IMR-90 (cell line): ENCODE results near the gene AKAP13. TPM values are rescaled to one million over a fixed set of nuclear protein-coding genes. Genes with fewer than 3 reads are reported as not detected.

Experiments used
- ATAC-seq: fragments of 200-7000 bp; cut with Tn5 transposase; 2 replicates; pipeline ENCODE4 v1.9.1; 2020; ENCODE audit warnings: low read depth, mild to moderate bottlenecking, moderate library complexity
- BruUV-seq: library from RNA; stranded (reverse); fragments of 400-500 nt; replicated peaks from 2 replicates; lab custom pipeline; 2021; lab: Mats Ljungman, UMichigan
- CTCF ChIA-PET: fragments of 300-600 bp; formaldehyde crosslinking; extraction: SDS; loops from one replicate; lab custom pipeline; 2021; ENCODE audit warnings: antibody characterized with exemption; lab: Yijun Ruan, JAX
- POLR2A ChIA-PET: fragments of 300-600 bp; sonication (Branson Sonifier 250); formaldehyde crosslinking; loops from one replicate; lab custom pipeline; 2022; ENCODE audit warnings: antibody characterized with exemption; ENCODE audit not compliant: unreplicated experiment; lab: Charles Lee
- DNase-seq: peaks from one replicate; pipeline ENCODE4 v3.0.0; 2013
- H2AFZ ChIP-seq: replicated peaks from 2 replicates; pipeline ENCODE3; 2013; ENCODE audit warnings: low read length, mild to moderate bottlenecking; ENCODE audit not compliant: poor library complexity
- H2AK5ac ChIP-seq: 2 replicates; pipeline ENCODE4 v1.6.1; 2013; ENCODE audit warnings: low read depth, low read length, inconsistent platforms
- H2AK9ac ChIP-seq: replicated peaks from 2 replicates; pipeline ENCODE3; 2013; ENCODE audit warnings: mild to moderate bottlenecking, low read depth, low read length, moderate library complexity; ENCODE audit not compliant: poor library complexity
- H2BK120ac ChIP-seq: 2 replicates; pipeline ENCODE4 v1.6.1; 2013; ENCODE audit warnings: low read depth, low read length, inconsistent platforms
- H2BK15ac ChIP-seq: 3 replicates; pipeline ENCODE4 v1.6.1; 2013; ENCODE audit warnings: low read depth, low read length, inconsistent platforms
- H2BK20ac ChIP-seq: 2 replicates; pipeline ENCODE4 v1.6.1; 2013; ENCODE audit warnings: low read depth, mild to moderate bottlenecking, inconsistent platforms, low read length, moderate library complexity
- H2BK5ac ChIP-seq: 2 replicates; pipeline ENCODE4 v1.6.1; 2013; ENCODE audit warnings: mild to moderate bottlenecking, low read depth, low read length, inconsistent platforms; ENCODE audit not compliant: poor library complexity, severe bottlenecking
- H3K14ac ChIP-seq: replicated peaks from 2 replicates; pipeline ENCODE4 v1.6.1; 2013; ENCODE audit warnings: low read depth, low read length, inconsistent platforms
- H3K18ac ChIP-seq: 2 replicates; pipeline ENCODE4 v1.6.1; 2013; ENCODE audit warnings: low read depth, low read length, control low read depth
- H3K23ac ChIP-seq: 2 replicates; pipeline ENCODE4 v1.6.1; 2013; ENCODE audit warnings: low read depth, low read length, inconsistent platforms
- H3K27ac ChIP-seq: 2 replicates; pipeline ENCODE4 v1.5.1; 2013; ENCODE audit warnings: mild to moderate bottlenecking, control low read depth, low read length; ENCODE audit not compliant: insufficient read depth
- H3K27me3 ChIP-seq: 2 replicates; pipeline ENCODE4 v1.6.1; 2013; ENCODE audit warnings: low read length; ENCODE audit not compliant: control insufficient read depth, insufficient read depth
- H3K36me3 ChIP-seq: 2 replicates; pipeline ENCODE4 v1.6.1; 2013; ENCODE audit warnings: low read length, mixed read lengths; ENCODE audit not compliant: control insufficient read depth, insufficient read depth
- H3K4ac ChIP-seq: 2 replicates; pipeline ENCODE4 v1.6.1; 2013; ENCODE audit warnings: low read depth, low read length, inconsistent platforms
- H3K4me1 ChIP-seq: 2 replicates; pipeline ENCODE4 v1.6.1; 2013; ENCODE audit warnings: low read length, mixed read lengths; ENCODE audit not compliant: control insufficient read depth, insufficient read depth
- H3K4me2 ChIP-seq: 2 replicates; pipeline ENCODE4 v1.6.1; 2013; ENCODE audit warnings: low read depth, mild to moderate bottlenecking, control low read depth, low read length, moderate library complexity
- H3K4me3 ChIP-seq: 2 replicates; pipeline ENCODE4 v1.5.1; 2013; ENCODE audit warnings: low read depth, mild to moderate bottlenecking, control low read depth, low read length, moderate library complexity; ENCODE audit not compliant: insufficient read depth
- H3K56ac ChIP-seq: 2 replicates; pipeline ENCODE4 v1.6.1; 2013; ENCODE audit warnings: low read length, inconsistent platforms; ENCODE audit not compliant: insufficient read depth; ENCODE audit errors: extremely low read depth
- H3K79me1 ChIP-seq, 2 experiments: 2 replicates each; pipeline ENCODE4 v1.6.1; 2013; ENCODE audit warnings: low read length in 2 of 2, inconsistent platforms in 1 of 2, low read depth in 1 of 2
- H3K9ac ChIP-seq: 2 replicates; pipeline ENCODE4 v1.6.1; 2013; ENCODE audit warnings: low read depth, low read length, control low read depth
- H3K9me1 ChIP-seq: 2 replicates; pipeline ENCODE4 v1.6.1; 2013; ENCODE audit warnings: low read length, inconsistent platforms; ENCODE audit not compliant: insufficient read depth
- H3K9me3 ChIP-seq: 2 replicates; pipeline ENCODE4 v1.6.1; 2013; ENCODE audit warnings: low read length; ENCODE audit not compliant: control insufficient read depth, insufficient read depth
- H4K20me1 ChIP-seq: 2 replicates; pipeline ENCODE4 v1.6.1; 2013; ENCODE audit warnings: low read length, inconsistent platforms; ENCODE audit not compliant: insufficient read depth
- H4K5ac ChIP-seq: 2 replicates; pipeline ENCODE4 v1.6.1; 2013; ENCODE audit warnings: mild to moderate bottlenecking, low read depth, low read length, control low read depth
- H4K8ac ChIP-seq, 2 experiments: 2 replicates each; pipeline ENCODE4 v1.6.1; 2013; ENCODE audit warnings: low read depth in 2 of 2, low read length in 2 of 2, control low read depth in 1 of 2, inconsistent platforms in 1 of 2
- H4K91ac ChIP-seq: 2 replicates; pipeline ENCODE4 v1.6.1; 2013; ENCODE audit warnings: low read depth, low read length, inconsistent platforms; ENCODE audit not compliant: insufficient read depth
- BHLHE40 ChIP-seq: fragments of 150-350 bp; IDR thresholded peaks from 2 replicates; pipeline ENCODE4 v1.6.1; 2016; ENCODE audit warnings: mild to moderate bottlenecking, low read depth, low read length
- CEBPB ChIP-seq: IDR thresholded peaks from 2 replicates; pipeline ENCODE4 v1.6.1; 2012; ENCODE audit warnings: low read depth, low read length, improper control_type of control experiment
- CHD1 ChIP-seq: IDR thresholded peaks from 2 replicates; pipeline ENCODE4 v1.6.1; 2012; ENCODE audit warnings: low read depth, low read length, improper control_type of control experiment
- FOS ChIP-seq: fragments of 150-350 bp; IDR thresholded peaks from 2 replicates; pipeline ENCODE4 v1.6.1; 2016; ENCODE audit warnings: low read depth, low read length
- MAFK ChIP-seq: IDR thresholded peaks from 2 replicates; pipeline ENCODE4 v1.6.1; 2012; ENCODE audit warnings: low read depth, low read length, improper control_type of control experiment
- MAZ ChIP-seq: IDR thresholded peaks from 2 replicates; pipeline ENCODE4 v1.6.1; 2012; ENCODE audit warnings: low read depth, mild to moderate bottlenecking, low read length, improper control_type of control experiment, moderate library complexity, borderline replicate concordance
- MXI1 ChIP-seq: IDR thresholded peaks from 2 replicates; pipeline ENCODE4 v1.6.1; 2012; ENCODE audit warnings: low read depth, mild to moderate bottlenecking, low read length, moderate library complexity, borderline replicate concordance
- NFE2L2 ChIP-seq: fragments of 150-350 bp; IDR thresholded peaks from 2 replicates; pipeline ENCODE4 v1.6.1; 2016; ENCODE audit warnings: low read depth, mild to moderate bottlenecking, low read length
- POLR2A ChIP-seq: IDR thresholded peaks from 2 replicates; pipeline ENCODE4 v1.6.1; 2012; ENCODE audit warnings: mild to moderate bottlenecking, low read depth, low read length
- RAD21 ChIP-seq: IDR thresholded peaks from 2 replicates; pipeline ENCODE4 v1.6.1; 2012; ENCODE audit warnings: low read length, improper control_type of control experiment
- RCOR1 ChIP-seq: IDR thresholded peaks from 2 replicates; pipeline ENCODE4 v1.6.1; 2012; ENCODE audit warnings: mild to moderate bottlenecking, low read length, improper control_type of control experiment; ENCODE audit not compliant: insufficient replicate concordance
- RFX5 ChIP-seq: IDR thresholded peaks from 2 replicates; pipeline ENCODE4 v1.8.0; 2012; ENCODE audit warnings: low read depth, mild to moderate bottlenecking, low read length, moderate library complexity
- SMC3 ChIP-seq: fragments of 150-350 bp; IDR thresholded peaks from 2 replicates; pipeline ENCODE4 v1.6.1; 2016; ENCODE audit warnings: low read depth, mild to moderate bottlenecking, antibody characterized with exemption, low read length, moderate library complexity
- WGBS, 2 experiments: methylation state at CpG; one replicate each; pipeline versions ENCODE4 v1.1.5 to v1.1.7; 2013; ENCODE audit warnings: missing lambda C conversion rate in 2 of 2; ENCODE audit not compliant: insufficient read length in 1 of 2; ENCODE audit errors: extremely low coverage in 2 of 2; 5-methylcytosine and 5-hydroxymethylcytosine counted together
- dilution Hi-C: fragments of 300-500 bp; cut with HindIII; formaldehyde crosslinking; loops from one replicate; pipeline ENCODE4 v1.14.3; 2018; ENCODE audit warnings: low sequenced_read_pairs; ENCODE audit not compliant: unreplicated experiment
- in situ Hi-C: fragments of 300-500 bp; cut with MboI; formaldehyde crosslinking; loops from 3 replicates; pipeline ENCODE4 v1.14.3; 2019; ENCODE audit warnings: low sequenced_read_pairs, inconsistent platforms, mixed read lengths
- intact Hi-C: fragments of 100-400 bp; cut with micrococcal nuclease; formaldehyde crosslinking; loops from 2 replicates; pipeline ENCODE4 v1.10.0; 2022
- polyA plus RNA-seq, 3 experiments: library from polyadenylated mRNA; depleted of rRNA; stranded (reverse); fragments of >200 nt; gene quantifications; 2 replicates each; pipeline ENCODE4 v1.2.3, GENCODE V29; 2012; ENCODE audit warnings: low replicate concordance in 1 of 3
- total RNA-seq: library from RNA; depleted of rRNA; stranded (reverse); fragments of >200 nt; gene quantifications from 2 replicates; pipeline ENCODE4 v1.2.3, GENCODE V29; 2012
- TF ChIP-seq, protein P1 (sequence below): fragments of 150-350 bp; IDR thresholded peaks from 2 replicates; pipeline ENCODE4 v1.6.1; 2016; ENCODE audit warnings: low read depth, mild to moderate bottlenecking, low read length, moderate library complexity, borderline replicate concordance
- TF ChIP-seq, protein P2 (sequence below): fragments of 150-350 bp; IDR thresholded peaks from 2 replicates; pipeline ENCODE4 v1.6.1; 2017; ENCODE audit warnings: mild to moderate bottlenecking, antibody characterized with exemption, low read length, low read depth
- TF ChIP-seq, protein P3 (sequence below): conservative IDR thresholded peaks from 2 replicates; pipeline ENCODE4 v1.5.1; 2012; ENCODE audit warnings: mild to moderate bottlenecking, low read depth, low read length, improper control_type of control experiment

The AKAP13 gene
- total and polyA plus RNA-seq, 2 of the 4 experiments (the other 2 are of a cell fraction): 10.4 to 46.4 TPM

DNA sequence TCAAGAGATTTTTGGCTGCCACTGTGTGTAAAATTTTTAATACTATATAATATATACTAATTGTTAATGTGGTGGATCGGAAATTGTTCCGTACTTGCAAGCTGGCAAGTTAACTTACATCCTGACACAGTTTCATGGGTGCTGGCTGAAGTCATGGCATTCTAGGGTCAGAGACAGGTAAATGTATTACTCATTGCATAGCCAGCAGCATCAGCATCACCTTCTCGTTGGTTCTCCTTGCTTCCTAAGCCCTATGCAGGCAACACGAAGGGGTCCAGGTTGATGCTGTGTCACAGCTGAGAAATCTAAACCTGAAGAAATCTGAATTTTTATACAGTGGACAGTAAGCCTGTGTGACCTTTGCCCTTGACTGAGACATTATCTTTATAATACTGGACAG lies 251.6 kb downstream of the AKAP13 start:
- no TSS peak for BruUV-seq
- Histone ChIP-seq H2AK9ac (peak overlapping the region; percentile 84), H4K5ac (no peak overlapping the region), H3K27me3 (no peaks in the 10 kb centered on the region), H4K8ac (no peak overlapping the region), H3K14ac (no peak overlapping the region), H4K20me1 (no peaks in the 10 kb centered on the region), H3K9me3 (no peaks in the 10 kb centered on the region), H2AFZ (no peak overlapping the region), H2AK5ac (no peak overlapping the region), H3K23ac (no peak overlapping the region), H3K56ac (no peak overlapping the region), H3K4me3 (no peak overlapping the region), H3K4me2 (no peak overlapping the region), H2BK20ac (no peak overlapping the region), H4K91ac (no peak overlapping the region), H3K36me3 (no peaks in the 10 kb centered on the region), H3K18ac (no peak overlapping the region), H3K9ac (no peak overlapping the region), H3K9me1 (peaks cover 3% of the 10 kb centered on the region), H2BK15ac (no peak overlapping the region), H3K4me1 (no peaks in the 10 kb centered on the region), H2BK5ac (no peak overlapping the region), H2BK120ac (no peak overlapping the region), H3K79me1 (peaks cover 18 to 53% of the 10 kb centered on the region in 2 experiments), H3K27ac (no peak overlapping the region), H3K4ac (no peak overlapping the region)
- dilution Hi-C loops (no loop called here), in situ Hi-C loops (no loop called here), intact Hi-C loops (no loop called here)
- POLR2A ChIA-PET: no interaction called here
- ATAC-seq: no peak
- no CpG with 5 or more reads among the region's 4 CpGs for WGBS, 2 experiments
- TF ChIP-seq MAZ: no peak
- no peak for TF ChIP-seq POLR2A
- TF ChIP-seq NFE2L2: no peak
- TF ChIP-seq RFX5: no peak
- TF ChIP-seq RAD21: no peak
- TF ChIP-seq RCOR1: no peak
- no peak for TF ChIP-seq SMC3
- no peak for TF ChIP-seq MAFK
- TF ChIP-seq, protein P1, sequence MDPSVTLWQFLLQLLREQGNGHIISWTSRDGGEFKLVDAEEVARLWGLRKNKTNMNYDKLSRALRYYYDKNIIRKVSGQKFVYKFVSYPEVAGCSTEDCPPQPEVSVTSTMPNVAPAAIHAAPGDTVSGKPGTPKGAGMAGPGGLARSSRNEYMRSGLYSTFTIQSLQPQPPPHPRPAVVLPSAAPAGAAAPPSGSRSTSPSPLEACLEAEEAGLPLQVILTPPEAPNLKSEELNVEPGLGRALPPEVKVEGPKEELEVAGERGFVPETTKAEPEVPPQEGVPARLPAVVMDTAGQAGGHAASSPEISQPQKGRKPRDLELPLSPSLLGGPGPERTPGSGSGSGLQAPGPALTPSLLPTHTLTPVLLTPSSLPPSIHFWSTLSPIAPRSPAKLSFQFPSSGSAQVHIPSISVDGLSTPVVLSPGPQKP: no peak
- TF ChIP-seq, protein P2, sequence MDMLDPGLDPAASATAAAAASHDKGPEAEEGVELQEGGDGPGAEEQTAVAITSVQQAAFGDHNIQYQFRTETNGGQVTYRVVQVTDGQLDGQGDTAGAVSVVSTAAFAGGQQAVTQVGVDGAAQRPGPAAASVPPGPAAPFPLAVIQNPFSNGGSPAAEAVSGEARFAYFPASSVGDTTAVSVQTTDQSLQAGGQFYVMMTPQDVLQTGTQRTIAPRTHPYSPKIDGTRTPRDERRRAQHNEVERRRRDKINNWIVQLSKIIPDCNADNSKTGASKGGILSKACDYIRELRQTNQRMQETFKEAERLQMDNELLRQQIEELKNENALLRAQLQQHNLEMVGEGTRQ: no peak
- TF ChIP-seq CHD1: no peak
- no peak for TF ChIP-seq MXI1
- TF ChIP-seq, protein P3, sequence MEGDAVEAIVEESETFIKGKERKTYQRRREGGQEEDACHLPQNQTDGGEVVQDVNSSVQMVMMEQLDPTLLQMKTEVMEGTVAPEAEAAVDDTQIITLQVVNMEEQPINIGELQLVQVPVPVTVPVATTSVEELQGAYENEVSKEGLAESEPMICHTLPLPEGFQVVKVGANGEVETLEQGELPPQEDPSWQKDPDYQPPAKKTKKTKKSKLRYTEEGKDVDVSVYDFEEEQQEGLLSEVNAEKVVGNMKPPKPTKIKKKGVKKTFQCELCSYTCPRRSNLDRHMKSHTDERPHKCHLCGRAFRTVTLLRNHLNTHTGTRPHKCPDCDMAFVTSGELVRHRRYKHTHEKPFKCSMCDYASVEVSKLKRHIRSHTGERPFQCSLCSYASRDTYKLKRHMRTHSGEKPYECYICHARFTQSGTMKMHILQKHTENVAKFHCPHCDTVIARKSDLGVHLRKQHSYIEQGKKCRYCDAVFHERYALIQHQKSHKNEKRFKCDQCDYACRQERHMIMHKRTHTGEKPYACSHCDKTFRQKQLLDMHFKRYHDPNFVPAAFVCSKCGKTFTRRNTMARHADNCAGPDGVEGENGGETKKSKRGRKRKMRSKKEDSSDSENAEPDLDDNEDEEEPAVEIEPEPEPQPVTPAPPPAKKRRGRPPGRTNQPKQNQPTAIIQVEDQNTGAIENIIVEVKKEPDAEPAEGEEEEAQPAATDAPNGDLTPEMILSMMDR: no peak
- TF ChIP-seq CEBPB: no peak
- TF ChIP-seq BHLHE40: no peak
- TF ChIP-seq FOS: no peak
- DNase-seq: no peak
- CTCF ChIA-PET: no interaction called here
